IMR-90 (cell line): Measurements from ENCODE around the gene GTPBP10. TPM values are rescaled to one million over a fixed set of nuclear protein-coding genes. Genes with fewer than 3 reads are reported as not detected.

Source experiments
- ATAC-seq: fragments of 200-7000 bp; cut with Tn5 transposase; 2 replicates; pipeline ENCODE4 v1.9.1; 2020; ENCODE audit warnings: low read depth, mild to moderate bottlenecking, moderate library complexity
- BruUV-seq: library from RNA; stranded (reverse); fragments of 400-500 nt; replicated peaks from 2 replicates; lab custom pipeline; 2021; lab: Mats Ljungman, UMichigan
- CTCF ChIA-PET: fragments of 300-600 bp; formaldehyde crosslinking; extraction: SDS; loops from one replicate; lab custom pipeline; 2021; ENCODE audit warnings: antibody characterized with exemption; lab: Yijun Ruan, JAX
- POLR2A ChIA-PET: fragments of 300-600 bp; sonication (Branson Sonifier 250); formaldehyde crosslinking; loops from one replicate; lab custom pipeline; 2022; ENCODE audit warnings: antibody characterized with exemption; ENCODE audit not compliant: unreplicated experiment; lab: Charles Lee
- DNase-seq: peaks from one replicate; pipeline ENCODE4 v3.0.0; 2013
- H2AFZ ChIP-seq: replicated peaks from 2 replicates; pipeline ENCODE3; 2013; ENCODE audit warnings: low read length, mild to moderate bottlenecking; ENCODE audit not compliant: poor library complexity
- H2AK5ac ChIP-seq: 2 replicates; pipeline ENCODE4 v1.6.1; 2013; ENCODE audit warnings: low read depth, low read length, inconsistent platforms
- H2AK9ac ChIP-seq: replicated peaks from 2 replicates; pipeline ENCODE3; 2013; ENCODE audit warnings: mild to moderate bottlenecking, low read depth, low read length, moderate library complexity; ENCODE audit not compliant: poor library complexity
- H2BK120ac ChIP-seq: 2 replicates; pipeline ENCODE4 v1.6.1; 2013; ENCODE audit warnings: low read depth, low read length, inconsistent platforms
- H2BK15ac ChIP-seq: 3 replicates; pipeline ENCODE4 v1.6.1; 2013; ENCODE audit warnings: low read depth, low read length, inconsistent platforms
- H2BK20ac ChIP-seq: 2 replicates; pipeline ENCODE4 v1.6.1; 2013; ENCODE audit warnings: low read depth, mild to moderate bottlenecking, inconsistent platforms, low read length, moderate library complexity
- H2BK5ac ChIP-seq: 2 replicates; pipeline ENCODE4 v1.6.1; 2013; ENCODE audit warnings: mild to moderate bottlenecking, low read depth, low read length, inconsistent platforms; ENCODE audit not compliant: poor library complexity, severe bottlenecking
- H3K14ac ChIP-seq: replicated peaks from 2 replicates; pipeline ENCODE4 v1.6.1; 2013; ENCODE audit warnings: low read depth, low read length, inconsistent platforms
- H3K18ac ChIP-seq: 2 replicates; pipeline ENCODE4 v1.6.1; 2013; ENCODE audit warnings: low read depth, low read length, control low read depth
- H3K23ac ChIP-seq: 2 replicates; pipeline ENCODE4 v1.6.1; 2013; ENCODE audit warnings: low read depth, low read length, inconsistent platforms
- H3K27ac ChIP-seq: 2 replicates; pipeline ENCODE4 v1.5.1; 2013; ENCODE audit warnings: mild to moderate bottlenecking, control low read depth, low read length; ENCODE audit not compliant: insufficient read depth
- H3K27me3 ChIP-seq: 2 replicates; pipeline ENCODE4 v1.6.1; 2013; ENCODE audit warnings: low read length; ENCODE audit not compliant: control insufficient read depth, insufficient read depth
- H3K36me3 ChIP-seq: 2 replicates; pipeline ENCODE4 v1.6.1; 2013; ENCODE audit warnings: low read length, mixed read lengths; ENCODE audit not compliant: control insufficient read depth, insufficient read depth
- H3K4ac ChIP-seq: 2 replicates; pipeline ENCODE4 v1.6.1; 2013; ENCODE audit warnings: low read depth, low read length, inconsistent platforms
- H3K4me1 ChIP-seq: 2 replicates; pipeline ENCODE4 v1.6.1; 2013; ENCODE audit warnings: low read length, mixed read lengths; ENCODE audit not compliant: control insufficient read depth, insufficient read depth
- H3K4me2 ChIP-seq: 2 replicates; pipeline ENCODE4 v1.6.1; 2013; ENCODE audit warnings: low read depth, mild to moderate bottlenecking, control low read depth, low read length, moderate library complexity
- H3K4me3 ChIP-seq: 2 replicates; pipeline ENCODE4 v1.5.1; 2013; ENCODE audit warnings: low read depth, mild to moderate bottlenecking, control low read depth, low read length, moderate library complexity; ENCODE audit not compliant: insufficient read depth
- H3K56ac ChIP-seq: 2 replicates; pipeline ENCODE4 v1.6.1; 2013; ENCODE audit warnings: low read length, inconsistent platforms; ENCODE audit not compliant: insufficient read depth; ENCODE audit errors: extremely low read depth
- H3K79me1 ChIP-seq, 2 experiments: 2 replicates each; pipeline ENCODE4 v1.6.1; 2013; ENCODE audit warnings: low read length in 2 of 2, inconsistent platforms in 1 of 2, low read depth in 1 of 2
- H3K9ac ChIP-seq: 2 replicates; pipeline ENCODE4 v1.6.1; 2013; ENCODE audit warnings: low read depth, low read length, control low read depth
- H3K9me1 ChIP-seq: 2 replicates; pipeline ENCODE4 v1.6.1; 2013; ENCODE audit warnings: low read length, inconsistent platforms; ENCODE audit not compliant: insufficient read depth
- H3K9me3 ChIP-seq: 2 replicates; pipeline ENCODE4 v1.6.1; 2013; ENCODE audit warnings: low read length; ENCODE audit not compliant: control insufficient read depth, insufficient read depth
- H4K20me1 ChIP-seq: 2 replicates; pipeline ENCODE4 v1.6.1; 2013; ENCODE audit warnings: low read length, inconsistent platforms; ENCODE audit not compliant: insufficient read depth
- H4K5ac ChIP-seq: 2 replicates; pipeline ENCODE4 v1.6.1; 2013; ENCODE audit warnings: mild to moderate bottlenecking, low read depth, low read length, control low read depth
- H4K8ac ChIP-seq, 2 experiments: 2 replicates each; pipeline ENCODE4 v1.6.1; 2013; ENCODE audit warnings: low read depth in 2 of 2, low read length in 2 of 2, control low read depth in 1 of 2, inconsistent platforms in 1 of 2
- H4K91ac ChIP-seq: 2 replicates; pipeline ENCODE4 v1.6.1; 2013; ENCODE audit warnings: low read depth, low read length, inconsistent platforms; ENCODE audit not compliant: insufficient read depth
- BHLHE40 ChIP-seq: fragments of 150-350 bp; IDR thresholded peaks from 2 replicates; pipeline ENCODE4 v1.6.1; 2016; ENCODE audit warnings: mild to moderate bottlenecking, low read depth, low read length
- CEBPB ChIP-seq: IDR thresholded peaks from 2 replicates; pipeline ENCODE4 v1.6.1; 2012; ENCODE audit warnings: low read depth, low read length, improper control_type of control experiment
- CHD1 ChIP-seq: IDR thresholded peaks from 2 replicates; pipeline ENCODE4 v1.6.1; 2012; ENCODE audit warnings: low read depth, low read length, improper control_type of control experiment
- FOS ChIP-seq: fragments of 150-350 bp; IDR thresholded peaks from 2 replicates; pipeline ENCODE4 v1.6.1; 2016; ENCODE audit warnings: low read depth, low read length
- MAFK ChIP-seq: IDR thresholded peaks from 2 replicates; pipeline ENCODE4 v1.6.1; 2012; ENCODE audit warnings: low read depth, low read length, improper control_type of control experiment
- MAZ ChIP-seq: IDR thresholded peaks from 2 replicates; pipeline ENCODE4 v1.6.1; 2012; ENCODE audit warnings: low read depth, mild to moderate bottlenecking, low read length, improper control_type of control experiment, moderate library complexity, borderline replicate concordance
- MXI1 ChIP-seq: IDR thresholded peaks from 2 replicates; pipeline ENCODE4 v1.6.1; 2012; ENCODE audit warnings: low read depth, mild to moderate bottlenecking, low read length, moderate library complexity, borderline replicate concordance
- NFE2L2 ChIP-seq: fragments of 150-350 bp; IDR thresholded peaks from 2 replicates; pipeline ENCODE4 v1.6.1; 2016; ENCODE audit warnings: low read depth, mild to moderate bottlenecking, low read length
- POLR2A ChIP-seq: IDR thresholded peaks from 2 replicates; pipeline ENCODE4 v1.6.1; 2012; ENCODE audit warnings: mild to moderate bottlenecking, low read depth, low read length
- RAD21 ChIP-seq: IDR thresholded peaks from 2 replicates; pipeline ENCODE4 v1.6.1; 2012; ENCODE audit warnings: low read length, improper control_type of control experiment
- RCOR1 ChIP-seq: IDR thresholded peaks from 2 replicates; pipeline ENCODE4 v1.6.1; 2012; ENCODE audit warnings: mild to moderate bottlenecking, low read length, improper control_type of control experiment; ENCODE audit not compliant: insufficient replicate concordance
- RFX5 ChIP-seq: IDR thresholded peaks from 2 replicates; pipeline ENCODE4 v1.8.0; 2012; ENCODE audit warnings: low read depth, mild to moderate bottlenecking, low read length, moderate library complexity
- SMC3 ChIP-seq: fragments of 150-350 bp; IDR thresholded peaks from 2 replicates; pipeline ENCODE4 v1.6.1; 2016; ENCODE audit warnings: low read depth, mild to moderate bottlenecking, antibody characterized with exemption, low read length, moderate library complexity
- WGBS, 2 experiments: methylation state at CpG; one replicate each; pipeline versions ENCODE4 v1.1.5 to v1.1.7; 2013; ENCODE audit warnings: missing lambda C conversion rate in 2 of 2; ENCODE audit not compliant: insufficient read length in 1 of 2; ENCODE audit errors: extremely low coverage in 2 of 2; 5-methylcytosine and 5-hydroxymethylcytosine counted together
- dilution Hi-C: fragments of 300-500 bp; cut with HindIII; formaldehyde crosslinking; loops from one replicate; pipeline ENCODE4 v1.14.3; 2018; ENCODE audit warnings: low sequenced_read_pairs; ENCODE audit not compliant: unreplicated experiment
- in situ Hi-C: fragments of 300-500 bp; cut with MboI; formaldehyde crosslinking; loops from 3 replicates; pipeline ENCODE4 v1.14.3; 2019; ENCODE audit warnings: low sequenced_read_pairs, inconsistent platforms, mixed read lengths
- intact Hi-C: fragments of 100-400 bp; cut with micrococcal nuclease; formaldehyde crosslinking; loops from 2 replicates; pipeline ENCODE4 v1.10.0; 2022
- polyA plus RNA-seq, 3 experiments: library from polyadenylated mRNA; depleted of rRNA; stranded (reverse); fragments of >200 nt; gene quantifications; 2 replicates each; pipeline ENCODE4 v1.2.3, GENCODE V29; 2012; ENCODE audit warnings: low replicate concordance in 1 of 3
- total RNA-seq: library from RNA; depleted of rRNA; stranded (reverse); fragments of >200 nt; gene quantifications from 2 replicates; pipeline ENCODE4 v1.2.3, GENCODE V29; 2012
- TF ChIP-seq, protein P1 (sequence below): fragments of 150-350 bp; IDR thresholded peaks from 2 replicates; pipeline ENCODE4 v1.6.1; 2017; ENCODE audit warnings: mild to moderate bottlenecking, antibody characterized with exemption, low read length, low read depth
- TF ChIP-seq, protein P2 (sequence below): fragments of 150-350 bp; IDR thresholded peaks from 2 replicates; pipeline ENCODE4 v1.6.1; 2016; ENCODE audit warnings: low read depth, mild to moderate bottlenecking, low read length, moderate library complexity, borderline replicate concordance
- TF ChIP-seq, protein P3 (sequence below): conservative IDR thresholded peaks from 2 replicates; pipeline ENCODE4 v1.5.1; 2012; ENCODE audit warnings: mild to moderate bottlenecking, low read depth, low read length, improper control_type of control experiment

Gene GTPBP10
- total and polyA plus RNA-seq, 2 of the 4 experiments (the other 2 are of a cell fraction) = 11.5 to 12.8 TPM

DNA sequence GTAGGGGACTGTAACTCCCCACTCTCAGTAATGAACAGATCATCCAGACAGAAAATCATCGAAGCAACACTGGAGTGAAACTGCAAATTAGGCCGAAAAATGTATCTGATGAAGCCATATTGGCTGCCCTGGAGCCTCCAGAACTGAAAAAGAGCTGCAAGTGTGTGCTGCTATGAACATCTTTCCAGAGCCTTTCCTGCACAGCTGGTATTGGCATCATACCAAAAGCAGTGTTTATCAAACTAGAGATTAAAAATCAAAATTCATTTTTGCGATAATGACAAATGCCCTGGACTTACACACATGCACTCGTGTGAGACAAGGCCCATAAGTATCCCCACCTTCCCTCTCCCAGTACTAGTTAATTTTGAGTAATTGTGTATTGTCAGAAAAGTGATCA, 49.9 kb downstream of the GTPBP10 start:
- H2BK5ac ChIP-seq = no peak overlapping the region
- no peak for ATAC-seq
- H4K91ac ChIP-seq = no peak overlapping the region
- H4K8ac ChIP-seq = no peak overlapping the region
- H3K9me1 ChIP-seq = no peaks in the 10 kb centered on the region
- no peak overlapping the region for H3K4me3 ChIP-seq
- no peak overlapping the region for H3K23ac ChIP-seq
- dilution Hi-C loops = no loop called here
- H3K18ac ChIP-seq = no peak overlapping the region
- H3K27ac ChIP-seq = no peak overlapping the region
- no peaks in the 10 kb centered on the region for H3K79me1 ChIP-seq
- H3K4ac ChIP-seq = no peak overlapping the region
- no peaks in the 10 kb centered on the region for H3K36me3 ChIP-seq
- no peak overlapping the region for H2BK20ac ChIP-seq
- intact Hi-C loops = no loop called here
- H3K56ac ChIP-seq = no peak overlapping the region
- no peak overlapping the region for H2BK15ac ChIP-seq
- no peak overlapping the region for H4K5ac ChIP-seq
- WGBS, 2 experiments = 86% methylated on average over 1 of the region's 4 CpGs; no CpG with 5 or more reads in 1 of the 2 experiments
- no TSS peak for BruUV-seq
- H3K4me2 ChIP-seq = no peak overlapping the region
- no peaks in the 10 kb centered on the region for H3K9me3 ChIP-seq
- no peaks in the 10 kb centered on the region for H4K20me1 ChIP-seq
- no peak overlapping the region for H2AK5ac ChIP-seq
- ChIA-PET POLR2A (no interaction called here), CTCF (no interaction called here)
- H3K9ac ChIP-seq = no peak overlapping the region
- TF ChIP-seq SMC3 (no peak), CHD1 (no peak), MAZ (no peak), CEBPB (no peak), POLR2A (no peak), RFX5 (no peak), NFE2L2 (no peak), RAD21 (no peak), MAFK (no peak), FOS (no peak), MXI1 (no peak), RCOR1 (no peak), BHLHE40 (no peak)
- TF ChIP-seq, protein P1, sequence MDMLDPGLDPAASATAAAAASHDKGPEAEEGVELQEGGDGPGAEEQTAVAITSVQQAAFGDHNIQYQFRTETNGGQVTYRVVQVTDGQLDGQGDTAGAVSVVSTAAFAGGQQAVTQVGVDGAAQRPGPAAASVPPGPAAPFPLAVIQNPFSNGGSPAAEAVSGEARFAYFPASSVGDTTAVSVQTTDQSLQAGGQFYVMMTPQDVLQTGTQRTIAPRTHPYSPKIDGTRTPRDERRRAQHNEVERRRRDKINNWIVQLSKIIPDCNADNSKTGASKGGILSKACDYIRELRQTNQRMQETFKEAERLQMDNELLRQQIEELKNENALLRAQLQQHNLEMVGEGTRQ = no peak
- TF ChIP-seq, protein P2, sequence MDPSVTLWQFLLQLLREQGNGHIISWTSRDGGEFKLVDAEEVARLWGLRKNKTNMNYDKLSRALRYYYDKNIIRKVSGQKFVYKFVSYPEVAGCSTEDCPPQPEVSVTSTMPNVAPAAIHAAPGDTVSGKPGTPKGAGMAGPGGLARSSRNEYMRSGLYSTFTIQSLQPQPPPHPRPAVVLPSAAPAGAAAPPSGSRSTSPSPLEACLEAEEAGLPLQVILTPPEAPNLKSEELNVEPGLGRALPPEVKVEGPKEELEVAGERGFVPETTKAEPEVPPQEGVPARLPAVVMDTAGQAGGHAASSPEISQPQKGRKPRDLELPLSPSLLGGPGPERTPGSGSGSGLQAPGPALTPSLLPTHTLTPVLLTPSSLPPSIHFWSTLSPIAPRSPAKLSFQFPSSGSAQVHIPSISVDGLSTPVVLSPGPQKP = no peak
- TF ChIP-seq, protein P3, sequence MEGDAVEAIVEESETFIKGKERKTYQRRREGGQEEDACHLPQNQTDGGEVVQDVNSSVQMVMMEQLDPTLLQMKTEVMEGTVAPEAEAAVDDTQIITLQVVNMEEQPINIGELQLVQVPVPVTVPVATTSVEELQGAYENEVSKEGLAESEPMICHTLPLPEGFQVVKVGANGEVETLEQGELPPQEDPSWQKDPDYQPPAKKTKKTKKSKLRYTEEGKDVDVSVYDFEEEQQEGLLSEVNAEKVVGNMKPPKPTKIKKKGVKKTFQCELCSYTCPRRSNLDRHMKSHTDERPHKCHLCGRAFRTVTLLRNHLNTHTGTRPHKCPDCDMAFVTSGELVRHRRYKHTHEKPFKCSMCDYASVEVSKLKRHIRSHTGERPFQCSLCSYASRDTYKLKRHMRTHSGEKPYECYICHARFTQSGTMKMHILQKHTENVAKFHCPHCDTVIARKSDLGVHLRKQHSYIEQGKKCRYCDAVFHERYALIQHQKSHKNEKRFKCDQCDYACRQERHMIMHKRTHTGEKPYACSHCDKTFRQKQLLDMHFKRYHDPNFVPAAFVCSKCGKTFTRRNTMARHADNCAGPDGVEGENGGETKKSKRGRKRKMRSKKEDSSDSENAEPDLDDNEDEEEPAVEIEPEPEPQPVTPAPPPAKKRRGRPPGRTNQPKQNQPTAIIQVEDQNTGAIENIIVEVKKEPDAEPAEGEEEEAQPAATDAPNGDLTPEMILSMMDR = no peak
- DNase-seq = no peak
- H2BK120ac ChIP-seq = no peak overlapping the region
- no peaks in the 10 kb centered on the region for H3K27me3 ChIP-seq
- no peak overlapping the region for H3K14ac ChIP-seq
- H3K4me1 ChIP-seq = no peaks in the 10 kb centered on the region
- no peak overlapping the region for H2AK9ac ChIP-seq
- in situ Hi-C loops = no loop called here
- no peak overlapping the region for H2AFZ ChIP-seq
